PC-3 (cell line): ENCODE results near the gene CSNK1D. TPM values are rescaled to one million over a fixed set of nuclear protein-coding genes. Genes with fewer than 3 reads are reported as not detected.

Experiments used
- ATAC-seq: fragments of 200-7000 bp; cut with Tn5 transposase; 2 replicates; pipeline ENCODE4 v1.9.1; 2020; ENCODE audit warnings: mild to moderate bottlenecking, moderate library complexity
- BruUV-seq: library from RNA; stranded (reverse); fragments of 400-500 nt; replicated peaks from 2 replicates; lab custom pipeline; 2021; lab: Mats Ljungman, UMichigan
- CTCF ChIA-PET: fragments of 300-600 bp; sonication (Branson Sonifier 250); formaldehyde crosslinking; loops from one replicate; lab custom pipeline; 2022; ENCODE audit warnings: antibody characterized with exemption; lab: Charles Lee
- POLR2A ChIA-PET: fragments of 300-600 bp; sonication (Branson Sonifier 250); formaldehyde crosslinking; loops from one replicate; lab custom pipeline; 2022; ENCODE audit warnings: antibody characterized with exemption; ENCODE audit not compliant: unreplicated experiment; lab: Charles Lee
- DNase-seq: peaks from one replicate; pipeline ENCODE4 v3.0.0-alpha.2; 2015
- H2AFZ ChIP-seq: fragments of 300-600 bp; sonication (generic); 2 replicates; pipeline ENCODE4 v1.6.0; 2016; ENCODE audit warnings: antibody characterized with exemption, low read length
- H3F3A ChIP-seq: fragments of 300-600 bp; sonication (generic); one replicate; pipeline ENCODE4 v1.6.0; 2017; ENCODE audit warnings: antibody characterized with exemption, low read length, control low read depth, mild to moderate bottlenecking; ENCODE audit not compliant: unreplicated experiment
- H3K27ac ChIP-seq: fragments of 300-600 bp; sonication (generic); 2 replicates; pipeline ENCODE4 v1.5.1; 2016; ENCODE audit warnings: mild to moderate bottlenecking, low read length
- H3K27me3 ChIP-seq: fragments of 300-600 bp; sonication (generic); 2 replicates; pipeline ENCODE4 v1.6.1; 2016; ENCODE audit warnings: low read length, mixed read lengths
- H3K36me3 ChIP-seq: fragments of 300-600 bp; sonication (generic); 2 replicates; pipeline ENCODE4 v1.6.1; 2016; ENCODE audit warnings: low read depth, mixed run types, low read length, mixed read lengths
- H3K4me1 ChIP-seq: fragments of 300-600 bp; sonication (generic); 2 replicates; pipeline ENCODE4 v1.5.1; 2016; ENCODE audit warnings: low read length; ENCODE audit not compliant: insufficient read depth
- H3K4me2 ChIP-seq: fragments of 300-600 bp; sonication (generic); 2 replicates; pipeline ENCODE4 v1.6.0; 2016; ENCODE audit warnings: low read length
- H3K4me3 ChIP-seq: fragments of 300-600 bp; sonication (generic); 2 replicates; pipeline ENCODE4 v1.5.1; 2016; ENCODE audit warnings: mild to moderate bottlenecking, low read length, mixed read lengths
- H3K79me2 ChIP-seq: fragments of 300-600 bp; sonication (generic); 2 replicates; pipeline ENCODE4 v1.6.1; 2017; ENCODE audit warnings: low read length, mixed read lengths
- H3K9ac ChIP-seq: fragments of 300-600 bp; sonication (generic); 2 replicates; pipeline ENCODE4 v1.6.0; 2016; ENCODE audit warnings: mild to moderate bottlenecking, low read length
- H3K9me2 ChIP-seq: fragments of 300-600 bp; sonication (generic); replicated peaks from 2 replicates; pipeline ENCODE4 v1.6.1; 2016; ENCODE audit warnings: mixed run types, low read length, mixed read lengths
- H3K9me3 ChIP-seq: fragments of 300-600 bp; sonication (generic); 2 replicates; pipeline ENCODE4 v1.6.1; 2016; ENCODE audit warnings: low read length, mixed read lengths
- H4K20me1 ChIP-seq: fragments of 300-600 bp; sonication (generic); 2 replicates; pipeline ENCODE4 v1.6.1; 2016; ENCODE audit warnings: low read length, mixed read lengths
- CTCF ChIP-seq: fragments of 300-600 bp; sonication (generic); conservative IDR thresholded peaks from 2 replicates; pipeline ENCODE4 v1.5.1; 2017; ENCODE audit warnings: antibody characterized with exemption, low read depth, mild to moderate bottlenecking, low read length
- EZH2 ChIP-seq: fragments of 300-600 bp; sonication (generic); IDR thresholded peaks from one replicate; pipeline ENCODE4 v1.6.1; 2017; ENCODE audit warnings: antibody characterized with exemption, mild to moderate bottlenecking, low read length; ENCODE audit not compliant: unreplicated experiment
- EZH2phosphoT487 ChIP-seq: fragments of 300-600 bp; sonication (generic); IDR thresholded peaks from 2 replicates; pipeline ENCODE4 v1.6.1; 2018; ENCODE audit warnings: mild to moderate bottlenecking, antibody characterized with exemption, low read length, borderline replicate concordance
- intact Hi-C: fragments of 100-400 bp; cut with micrococcal nuclease; formaldehyde crosslinking; loops from 2 replicates; pipeline ENCODE4 v1.9.0; 2023
- total RNA-seq: library from RNA; depleted of rRNA; stranded (reverse); fragments of >200 nt; gene quantifications from 2 replicates; pipeline ENCODE4 v1.2.3, GENCODE V29; 2014

CSNK1D gene
- total RNA-seq, 1 experiment from 2014 or later = 58.6 TPM

GRCh38 chr17:82219753-82220709 lies 53.5 kb downstream of the CSNK1D start:
- no peaks in the 10 kb centered on the region for H4K20me1 ChIP-seq
- no peaks in the 10 kb centered on the region for H3K27me3 ChIP-seq
- no peak overlapping the region for H3K27ac ChIP-seq
- DNase-seq (no peak), ATAC-seq (no peak)
- TF ChIP-seq CTCF (no peak), EZH2 (no peak), EZH2phosphoT487 (no peak)
- no peaks in the 10 kb centered on the region for H3K9me3 ChIP-seq
- BruUV-seq = no TSS peak
- POLR2A ChIA-PET = no interaction called here
- no peaks in the 10 kb centered on the region for H3K9me2 ChIP-seq
- no peaks in the 10 kb centered on the region for H3K79me2 ChIP-seq
- no peak overlapping the region for H3K4me2 ChIP-seq
- no peak overlapping the region for H3K4me3 ChIP-seq
- intact Hi-C loops = no loop called here
- H3F3A ChIP-seq = no peaks in the 10 kb centered on the region
- no peak overlapping the region for H2AFZ ChIP-seq
- H3K36me3 ChIP-seq = no peaks in the 10 kb centered on the region
- CTCF ChIA-PET = no interaction called here
- H3K9ac ChIP-seq = no peak overlapping the region
- H3K4me1 ChIP-seq = peaks cover 30% of the 10 kb centered on the region

- H3K27ac ChIP-seq = no peak overlapping the region
- no peak for DNase-seq
- no peak overlapping the region for H3K4me2 ChIP-seq
- ChIA-PET CTCF (no interaction called here), POLR2A (interaction anchor here (0.6 kb wide), 1 partner anchor 12 kb away, joined by 3 read pairs; no protein-coding TSS in a partner anchor)
- H3K79me2 ChIP-seq = no peaks in the 10 kb centered on the region
- H3K9ac ChIP-seq = no peak overlapping the region
- intact Hi-C loops = no loop called here
- ATAC-seq = no peak
- no peaks in the 10 kb centered on the region for H3K9me2 ChIP-seq
- H3K4me1 ChIP-seq = peaks cover 30% of the 10 kb centered on the region
- BruUV-seq = no TSS peak
- H3F3A ChIP-seq = no peaks in the 10 kb centered on the region
- no peaks in the 10 kb centered on the region for H3K9me3 ChIP-seq
- no peak for TF ChIP-seq CTCF
- TF ChIP-seq EZH2phosphoT487 = no peak
- TF ChIP-seq EZH2 = no peak
- no peak overlapping the region for H3K4me3 ChIP-seq
- no peaks in the 10 kb centered on the region for H4K20me1 ChIP-seq
- H3K36me3 ChIP-seq = no peaks in the 10 kb centered on the region
- no peaks in the 10 kb centered on the region for H3K27me3 ChIP-seq
- H2AFZ ChIP-seq = no peak overlapping the region
These were observed 54.4 kb downstream of the CSNK1D start for GRCh38 chr17:82219083-82219482.
